ENCODE results near the gene CAMK1G.

CAMK1G gene

GRCh38 chr1:209583408-209583807, at the start of gene CAMK1G:
CAMK1G (plus strand) TSS chr1:209583714; CDS start chr1:209594984, 11,270 bp downstream.
- peak; percentile 95 for DNase-seq

- peak; percentile 15 for DNase-seq
Measured at GRCh38 chr1:209534496-209535250, 48.8 kb upstream of the CAMK1G start.

- no peak for DNase-seq
Measured at GRCh38 chr1:209536843-209537242, 46.7 kb upstream of the CAMK1G start.

GRCh38 chr1:209537336-209538114, 46.0 kb upstream of the CAMK1G start:
- DNase-seq: no peak

- no peak for DNase-seq
Measured at GRCh38 chr1:209539576-209539975, 43.9 kb upstream of the CAMK1G start.

GRCh38 chr1:209542585-209542984, 40.9 kb upstream of the CAMK1G start:
- DNase-seq: no peak

GRCh38 chr1:209544098-209544497, 39.4 kb upstream of the CAMK1G start:
- DNase-seq: no peak

- DNase-seq: no peak
Measured at GRCh38 chr1:209545423-209545822, 38.1 kb upstream of the CAMK1G start.

- no peak for DNase-seq
Measured at GRCh38 chr1:209546390-209547085, 37.0 kb upstream of the CAMK1G start.

GRCh38 chr1:209547626-209548025, 35.9 kb upstream of the CAMK1G start:
- no peak for DNase-seq

- DNase-seq: peak; percentile 45
Measured at GRCh38 chr1:209549443-209550205, 33.9 kb upstream of the CAMK1G start.

- no peak for DNase-seq
Measured at GRCh38 chr1:209550519-209550918, 33.0 kb upstream of the CAMK1G start.

- peak; percentile 42 for DNase-seq
Measured at GRCh38 chr1:209552406-209553264, 30.9 kb upstream of the CAMK1G start.

GRCh38 chr1:209554761-209555611, 28.5 kb upstream of the CAMK1G start:
- peak; percentile 27 for DNase-seq

GRCh38 chr1:209556162-209556690, 27.3 kb upstream of the CAMK1G start:
- DNase-seq: no peak

- no peak for DNase-seq
Measured at GRCh38 chr1:209557221-209557620, 26.3 kb upstream of the CAMK1G start.

- peak; percentile 73 for DNase-seq
Measured at GRCh38 chr1:209560529-209560928, 23.0 kb upstream of the CAMK1G start.

- DNase-seq: peak; percentile 73
Measured at GRCh38 chr1:209560952-209561351, 22.6 kb upstream of the CAMK1G start.

GRCh38 chr1:209561532-209561931, 22.0 kb upstream of the CAMK1G start:
- DNase-seq: peak; percentile 92

GRCh38 chr1:209564849-209565248, 18.7 kb upstream of the CAMK1G start:
- peak; percentile 53 for DNase-seq

All from NCI-H82 (cell line).